HG02885 (cell line): ENCODE data around the gene LRMDA.
"Not testable (repeated sequence)": the region's sequence is repeated elsewhere in the genome, so short reads cannot be mapped to it uniquely, and the experiment has no call there.

Experiments
- ATAC-seq: cut with Tn5 transposase; IDR thresholded peaks from one replicate; pipeline ENCODE4 v1.9.1; 2021; ENCODE audit warnings: mild to moderate bottlenecking; ENCODE audit not compliant: unreplicated experiment, poor library complexity

The LRMDA gene

DNA sequence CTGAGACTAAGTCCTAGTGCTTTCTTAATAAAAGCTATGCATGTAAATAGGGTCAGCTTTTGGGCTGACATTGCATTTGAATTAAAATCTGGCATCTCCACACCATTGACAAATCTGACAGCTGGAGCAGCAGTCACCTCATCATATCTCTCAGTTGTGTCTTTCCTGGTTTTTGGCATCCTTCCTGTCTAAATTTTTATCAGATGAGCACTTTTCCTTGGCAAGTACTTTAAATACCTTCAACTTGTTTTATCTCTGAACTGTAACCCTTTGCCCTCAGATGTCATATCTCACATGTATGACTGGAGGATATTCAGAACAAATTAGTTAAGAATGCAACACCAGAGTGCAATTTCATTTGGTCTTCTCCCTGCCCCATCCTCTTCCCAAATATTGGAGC lies 1066.2 kb downstream of the LRMDA start:
- ATAC-seq: no peak

- ATAC-seq: no peak
These were observed 1073.4 kb downstream of the LRMDA start for GRCh38 chr10:76504823-76505222.

DNA sequence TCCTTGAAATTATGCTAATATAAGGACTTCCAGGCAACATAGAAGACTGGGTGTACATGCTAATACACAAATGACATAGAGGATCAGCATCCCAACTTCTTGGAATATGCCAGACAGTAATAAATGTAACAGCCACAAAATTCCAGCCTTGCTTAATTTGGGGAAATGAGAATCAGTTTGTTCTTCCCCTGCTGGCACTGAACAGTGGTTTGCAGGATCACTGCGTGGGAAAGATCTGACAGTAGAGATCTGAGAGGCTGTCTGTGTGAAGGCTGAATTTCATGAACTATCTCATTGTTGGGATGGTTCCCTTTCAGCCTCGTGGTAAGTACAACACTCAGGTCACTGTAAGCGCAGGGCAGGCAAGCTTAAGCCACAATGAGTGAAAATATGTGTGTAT lies 1078.0 kb downstream of the LRMDA start:
- ATAC-seq: no peak

- no peak for ATAC-seq
These were observed 1082.9 kb downstream of the LRMDA start for GRCh38 chr10:76514321-76514720.

DNA sequence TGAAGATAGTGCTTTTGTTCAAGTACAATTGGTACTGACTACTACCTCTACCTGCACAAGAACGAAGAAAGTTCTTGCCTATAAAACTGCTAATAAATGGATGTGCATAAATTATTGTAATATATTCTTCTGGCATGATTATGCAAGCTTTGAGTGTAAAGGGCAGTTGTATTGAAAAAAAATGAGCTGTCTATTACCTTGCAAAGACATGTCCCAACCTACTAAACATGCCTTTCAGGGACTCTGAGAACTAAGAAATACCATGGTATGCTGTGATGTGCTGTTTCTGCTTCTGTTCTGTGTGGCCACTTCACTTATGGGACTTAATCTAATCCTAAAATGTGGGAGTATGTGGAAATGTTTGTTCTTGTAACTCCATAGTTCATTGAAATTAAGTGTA lies 1083.4 kb downstream of the LRMDA start:
- ATAC-seq: no peak

DNA sequence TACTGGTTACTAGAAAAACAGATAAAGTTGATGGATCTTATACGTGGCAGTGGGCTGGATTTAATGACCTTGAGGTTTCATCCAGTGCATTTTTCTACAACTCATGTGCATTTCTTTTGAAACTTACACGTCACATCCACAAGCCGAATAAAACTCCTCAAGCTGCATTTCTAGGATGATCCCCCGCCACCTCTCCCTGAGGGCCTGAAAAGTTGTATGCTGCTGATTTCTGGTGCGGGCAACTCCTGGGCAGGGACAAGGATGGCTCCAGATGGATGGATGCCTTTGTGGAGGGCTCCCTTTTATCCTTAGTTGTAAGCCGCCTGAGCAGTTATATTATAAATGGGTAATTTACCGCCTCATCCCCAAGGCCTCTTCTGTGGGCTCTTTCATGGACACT lies 1091.1 kb downstream of the LRMDA start:
- ATAC-seq: no peak

GRCh38 chr10:76523246-76523645 lies 1091.8 kb downstream of the LRMDA start:
- ATAC-seq: no peak

- ATAC-seq: no peak
These were observed 1092.4 kb downstream of the LRMDA start for GRCh38 chr10:76523791-76524351.

- not testable (repeated sequence) for ATAC-seq
These were observed 1095.4 kb downstream of the LRMDA start for GRCh38 chr10:76526833-76527232.

GRCh38 chr10:76540331-76540730 lies 1108.9 kb downstream of the LRMDA start:
- ATAC-seq: no peak

DNA sequence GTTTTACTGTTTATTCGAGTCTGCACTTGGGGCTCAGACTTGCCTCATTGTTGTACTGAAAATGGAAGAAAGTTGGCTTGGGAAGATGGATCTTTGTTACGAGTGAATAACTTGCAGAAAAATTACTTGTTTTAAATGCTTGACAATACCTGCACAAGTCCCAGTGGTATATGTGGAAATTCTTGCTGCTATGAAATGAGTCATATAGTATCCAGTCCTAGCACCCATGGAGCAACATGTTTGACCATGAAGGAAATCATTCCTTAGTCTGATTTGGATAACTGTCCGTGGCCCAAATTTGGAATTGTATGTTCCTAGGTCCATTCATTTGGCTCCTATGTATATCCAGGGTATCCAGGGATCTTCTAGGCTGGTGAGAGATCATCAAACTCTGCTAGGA lies 1109.4 kb downstream of the LRMDA start:
- ATAC-seq: no peak

DNA sequence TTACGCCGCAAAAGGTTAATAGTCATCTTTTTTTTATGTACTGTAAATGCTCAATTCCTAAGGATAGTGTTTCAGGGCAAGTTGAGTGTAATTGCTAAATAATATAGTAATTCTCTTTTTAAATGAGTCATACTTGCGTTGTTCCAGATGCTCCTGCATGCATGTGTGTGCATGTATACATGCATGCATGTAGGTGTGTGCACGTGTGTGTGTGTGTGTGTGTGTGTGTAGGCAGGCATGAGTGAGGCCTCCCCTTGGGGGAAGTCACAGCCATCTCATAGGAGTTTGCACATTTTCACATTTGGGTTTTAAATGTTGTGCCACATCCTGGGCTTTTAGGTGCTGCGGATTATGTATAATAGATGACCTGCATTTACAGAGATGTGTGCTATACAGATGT lies 1110.4 kb downstream of the LRMDA start:
- no peak for ATAC-seq

DNA sequence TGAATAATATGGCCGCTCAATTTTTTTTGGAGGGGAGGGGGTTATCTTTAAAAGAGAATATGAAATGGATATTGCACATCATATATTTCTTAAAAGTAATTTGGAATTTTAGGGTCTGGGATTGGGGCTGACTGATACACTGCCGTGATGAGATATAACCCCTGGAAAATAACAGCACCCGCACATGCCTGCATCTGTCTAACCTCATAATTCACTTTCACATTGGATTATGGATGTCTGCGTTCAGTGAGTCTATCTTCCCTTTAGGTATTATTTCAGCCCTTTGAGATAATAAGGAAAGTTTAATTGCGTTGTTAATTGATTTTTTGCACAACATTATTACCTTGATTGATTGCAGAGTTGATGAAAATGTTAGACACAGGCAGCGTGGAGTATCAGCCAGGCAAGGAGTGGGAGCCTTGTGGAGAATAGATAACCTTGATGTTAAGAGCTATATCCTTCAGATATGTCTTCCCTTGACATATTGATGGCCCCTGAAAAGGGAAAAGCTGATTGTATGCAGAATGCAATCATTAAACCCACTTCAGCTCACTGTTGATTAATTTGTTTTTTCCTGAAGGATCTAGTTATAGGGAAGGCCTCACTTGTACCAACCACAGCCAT lies 1111.0 kb downstream of the LRMDA start:
- ATAC-seq: no peak

DNA sequence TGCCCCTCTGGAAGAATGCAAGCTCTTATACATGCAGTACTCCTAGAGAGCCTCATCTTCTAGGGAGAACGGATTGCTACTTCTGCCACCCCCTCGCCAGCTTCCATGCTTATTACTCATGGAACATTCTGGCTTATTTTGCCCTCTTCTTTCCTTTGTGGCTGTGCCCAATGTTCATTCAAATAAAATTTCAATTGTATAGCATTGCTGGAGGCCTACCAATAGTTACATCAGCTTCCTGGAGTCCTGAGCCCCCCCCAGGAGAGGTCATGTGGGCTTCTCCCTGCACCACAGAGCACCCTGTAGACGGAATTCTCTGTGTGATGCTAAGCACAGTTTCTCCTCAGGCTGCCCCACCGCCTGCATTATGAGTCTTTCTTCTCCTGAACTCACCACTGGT lies 1112.2 kb downstream of the LRMDA start:
- ATAC-seq: no peak

DNA sequence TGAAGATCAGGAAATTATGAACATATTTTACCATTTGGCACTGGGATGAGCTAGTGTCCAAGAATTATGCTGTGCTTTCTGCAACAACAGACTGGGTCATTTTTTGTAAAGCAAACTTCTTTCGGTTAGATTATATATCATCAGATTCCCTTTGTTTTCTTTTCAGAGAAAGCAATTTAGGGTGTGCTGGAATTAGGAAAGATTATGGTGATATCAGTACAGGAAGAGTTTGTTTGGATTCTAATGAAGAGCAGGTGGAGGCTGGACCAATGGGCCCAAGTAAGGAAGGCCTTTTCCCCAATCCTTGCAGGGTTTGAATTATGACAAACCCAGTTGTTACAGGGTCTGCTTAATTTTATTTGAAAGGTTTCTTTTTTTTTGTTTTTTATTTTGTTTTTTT lies 1113.4 kb downstream of the LRMDA start:
- no peak for ATAC-seq

GRCh38 chr10:76546411-76546810 lies 1115.0 kb downstream of the LRMDA start:
- ATAC-seq: no peak

DNA sequence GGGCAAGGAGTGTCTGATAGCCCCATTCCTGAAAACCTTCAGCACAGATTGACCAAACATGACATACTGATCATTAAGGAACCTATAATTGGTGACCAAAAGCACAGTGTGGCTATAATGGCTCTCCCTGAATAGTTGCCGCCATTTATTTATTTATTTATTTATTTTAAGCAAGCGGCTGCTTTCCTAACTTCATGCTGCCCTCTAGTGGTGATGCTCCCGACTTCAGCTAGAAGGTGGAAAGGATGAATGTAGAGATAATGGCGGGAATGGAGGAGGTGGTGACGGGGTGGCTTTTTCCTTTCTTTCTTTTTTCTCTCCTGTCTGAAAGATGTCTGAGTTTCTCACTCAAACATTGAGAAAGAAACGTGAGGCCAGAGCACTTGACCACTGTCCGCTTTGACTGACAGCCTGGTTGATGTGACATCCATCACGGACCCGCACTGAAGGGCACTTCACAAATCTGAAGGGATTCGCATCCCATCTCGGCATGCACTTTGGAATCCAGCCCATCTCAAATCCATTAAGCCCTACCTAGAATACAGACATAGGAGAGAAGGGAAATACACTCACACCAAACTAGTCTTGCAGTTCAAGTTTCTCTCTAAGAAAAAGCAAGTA lies 1116.0 kb downstream of the LRMDA start:
- ATAC-seq: peak; percentile 81

DNA sequence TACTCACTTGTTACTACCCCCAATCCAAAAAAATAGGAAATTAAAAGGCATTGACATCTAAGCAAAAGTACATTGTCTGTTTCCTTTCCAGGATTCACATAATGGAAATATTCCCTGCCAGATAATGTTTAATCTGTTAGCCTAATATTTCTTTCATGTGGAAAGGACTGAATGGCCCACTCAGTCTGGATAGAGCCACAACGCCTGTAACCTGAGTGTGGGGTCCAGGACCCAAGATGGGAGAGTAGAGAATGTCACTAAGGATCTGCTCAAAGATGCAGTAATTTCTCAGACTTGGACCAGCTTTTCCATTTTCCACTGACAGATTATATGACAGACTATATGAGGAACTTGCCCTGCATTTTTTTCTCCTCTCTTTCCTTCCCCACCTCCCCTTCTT lies 1117.3 kb downstream of the LRMDA start:
- no peak for ATAC-seq

DNA sequence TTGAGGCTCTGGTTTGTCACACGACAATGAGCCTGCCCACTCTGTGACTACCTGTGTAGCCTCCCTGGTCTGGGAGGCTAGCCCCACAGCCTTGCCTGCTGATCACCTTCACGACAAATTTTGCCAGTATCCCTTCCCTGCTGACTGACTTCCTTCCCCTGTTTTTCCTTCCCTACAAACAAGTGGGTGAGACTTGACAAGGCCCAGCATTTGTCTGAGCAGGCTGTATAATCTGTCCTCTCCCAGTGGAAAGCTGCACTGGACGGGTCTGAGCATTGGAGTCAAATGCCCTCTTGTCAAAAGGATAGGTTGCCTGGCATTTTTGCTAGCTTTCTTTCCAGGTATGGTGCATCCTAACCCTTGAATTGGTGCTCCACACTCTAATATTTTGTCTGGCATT lies 1117.7 kb downstream of the LRMDA start:
- ATAC-seq: no peak

DNA sequence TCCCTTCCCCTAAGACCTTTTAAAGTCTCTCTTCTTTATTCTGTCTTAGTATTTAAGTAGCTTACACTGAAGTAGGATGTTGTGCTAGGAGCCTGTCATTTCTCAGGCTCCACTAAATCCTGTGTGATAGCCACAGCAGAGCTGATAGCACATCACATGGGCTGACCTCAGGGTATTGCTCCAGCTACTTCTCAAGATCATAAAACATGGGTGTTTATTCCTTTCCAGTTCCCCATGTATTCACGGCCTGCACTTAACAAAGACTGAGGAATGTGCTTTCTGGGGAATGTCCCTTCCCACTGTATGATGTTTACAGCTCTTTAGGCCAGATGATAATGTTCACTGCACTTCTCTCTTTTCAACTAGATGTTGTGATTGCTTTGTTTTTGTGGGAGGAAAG lies 1119.4 kb downstream of the LRMDA start:
- no peak for ATAC-seq

- no peak for ATAC-seq
These were observed 1120.9 kb downstream of the LRMDA start for GRCh38 chr10:76552091-76552873.
